GM10266 (cell line): Measurements from ENCODE around the gene PLEKHG2.

ENCODE experiments used
- DNase-seq: peaks from one replicate; pipeline ENCODE4 v3.0.0; 2012; ENCODE audit errors: extremely low spot score
- TF ChIP-seq, protein P1 (sequence below): IDR thresholded peaks from 2 replicates; pipeline ENCODE4 v1.5.1; 2012; ENCODE audit warnings: mild to moderate bottlenecking, low read depth; ENCODE audit not compliant: control insufficient read depth, insufficient read depth; ENCODE audit errors: missing control alignments

The PLEKHG2 gene

DNA sequence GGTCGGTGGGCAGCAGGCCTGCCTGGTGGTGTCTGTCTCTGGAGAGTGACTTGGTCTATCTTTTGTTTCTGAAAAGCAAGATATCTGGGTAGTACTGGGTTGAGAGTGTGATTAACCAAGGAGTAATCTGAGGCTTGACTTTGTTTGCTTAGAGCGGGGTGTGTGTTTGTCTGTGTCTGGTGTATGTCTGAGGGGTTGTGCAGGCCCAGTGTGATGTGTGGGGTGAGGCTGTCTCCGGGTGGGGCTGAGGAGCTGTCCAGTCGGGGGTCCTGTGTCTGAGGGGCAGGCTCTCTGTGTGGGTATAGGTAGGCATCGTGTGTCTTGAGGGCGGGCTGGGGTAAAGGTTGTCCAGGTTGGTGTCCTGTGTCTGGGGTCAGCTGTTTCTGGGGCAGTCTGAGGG, 57.1 kb downstream of the PLEKHG2 start:
- no peak for DNase-seq
- TF ChIP-seq, protein P1, sequence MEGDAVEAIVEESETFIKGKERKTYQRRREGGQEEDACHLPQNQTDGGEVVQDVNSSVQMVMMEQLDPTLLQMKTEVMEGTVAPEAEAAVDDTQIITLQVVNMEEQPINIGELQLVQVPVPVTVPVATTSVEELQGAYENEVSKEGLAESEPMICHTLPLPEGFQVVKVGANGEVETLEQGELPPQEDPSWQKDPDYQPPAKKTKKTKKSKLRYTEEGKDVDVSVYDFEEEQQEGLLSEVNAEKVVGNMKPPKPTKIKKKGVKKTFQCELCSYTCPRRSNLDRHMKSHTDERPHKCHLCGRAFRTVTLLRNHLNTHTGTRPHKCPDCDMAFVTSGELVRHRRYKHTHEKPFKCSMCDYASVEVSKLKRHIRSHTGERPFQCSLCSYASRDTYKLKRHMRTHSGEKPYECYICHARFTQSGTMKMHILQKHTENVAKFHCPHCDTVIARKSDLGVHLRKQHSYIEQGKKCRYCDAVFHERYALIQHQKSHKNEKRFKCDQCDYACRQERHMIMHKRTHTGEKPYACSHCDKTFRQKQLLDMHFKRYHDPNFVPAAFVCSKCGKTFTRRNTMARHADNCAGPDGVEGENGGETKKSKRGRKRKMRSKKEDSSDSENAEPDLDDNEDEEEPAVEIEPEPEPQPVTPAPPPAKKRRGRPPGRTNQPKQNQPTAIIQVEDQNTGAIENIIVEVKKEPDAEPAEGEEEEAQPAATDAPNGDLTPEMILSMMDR, result no peak

DNA sequence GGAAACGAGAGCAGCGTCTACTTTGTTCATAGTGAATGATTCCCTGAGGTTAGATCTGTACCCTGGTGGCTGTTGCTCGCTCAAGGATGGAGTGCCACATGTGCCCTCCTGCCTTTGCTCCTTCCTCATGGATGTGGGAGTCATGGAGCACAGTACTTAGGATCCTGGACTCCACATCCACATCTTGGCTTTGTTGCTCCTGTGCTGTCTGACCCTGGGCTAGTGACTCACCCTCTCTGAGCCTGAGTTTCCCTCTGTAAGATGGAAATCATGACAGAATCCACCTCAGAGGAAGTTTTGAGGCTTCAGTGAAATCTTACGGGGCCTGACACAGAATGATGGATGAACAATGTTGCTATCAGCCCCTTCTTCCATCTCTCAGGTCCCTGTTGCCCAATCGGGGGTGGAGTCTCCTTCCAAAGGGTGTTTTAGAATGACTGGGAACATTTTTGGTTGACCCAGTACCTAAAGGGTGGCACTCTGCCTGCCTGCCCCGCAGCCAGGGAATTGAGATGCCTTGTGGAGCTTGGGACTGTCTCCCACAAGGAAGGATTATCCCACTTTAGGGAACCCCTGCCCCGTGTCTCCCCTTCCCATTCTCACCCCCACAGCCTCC, 58.4 kb downstream of the PLEKHG2 start:
- no peak for DNase-seq
- TF ChIP-seq, protein P1, result no peak

DNA sequence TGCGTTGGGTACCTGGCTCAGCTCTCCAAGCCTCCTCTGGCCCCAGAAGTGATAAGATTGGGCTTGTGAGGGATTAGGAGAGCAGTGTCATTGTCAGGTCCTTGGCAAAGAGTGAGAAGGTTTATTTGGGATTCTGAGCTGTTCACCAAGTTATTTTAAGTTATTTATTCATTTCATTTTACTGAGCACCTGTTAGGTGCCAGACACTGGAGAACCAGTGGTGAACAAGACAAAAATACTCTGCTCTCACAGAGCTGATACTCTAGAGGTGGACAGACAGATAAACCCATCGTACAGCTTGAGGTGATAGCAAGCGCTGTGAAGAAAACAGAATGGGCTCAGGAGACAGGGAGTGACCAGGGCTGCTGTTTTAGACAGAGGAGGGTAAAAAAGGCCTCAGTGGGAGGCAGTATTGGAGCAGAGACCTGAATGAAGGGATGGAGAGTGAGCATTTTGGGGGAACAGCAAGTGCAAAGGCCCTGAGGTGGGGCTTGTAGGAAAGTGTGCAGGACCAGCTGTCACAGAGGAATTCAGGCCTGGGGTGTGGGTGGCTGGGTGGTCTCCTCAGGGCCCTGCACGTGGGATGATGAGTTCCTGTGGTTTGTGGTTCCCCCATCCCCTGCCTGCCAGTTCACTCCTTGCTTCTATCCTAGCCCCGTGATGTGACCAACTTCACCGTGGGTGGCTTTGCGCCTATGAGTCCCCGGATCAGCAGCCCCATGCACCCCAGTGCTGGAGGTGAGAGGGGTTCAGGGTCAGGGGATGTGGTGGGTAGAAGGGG, 59.5 kb downstream of the PLEKHG2 start:
- no peak for DNase-seq
- TF ChIP-seq, protein P1, result no peak

DNA sequence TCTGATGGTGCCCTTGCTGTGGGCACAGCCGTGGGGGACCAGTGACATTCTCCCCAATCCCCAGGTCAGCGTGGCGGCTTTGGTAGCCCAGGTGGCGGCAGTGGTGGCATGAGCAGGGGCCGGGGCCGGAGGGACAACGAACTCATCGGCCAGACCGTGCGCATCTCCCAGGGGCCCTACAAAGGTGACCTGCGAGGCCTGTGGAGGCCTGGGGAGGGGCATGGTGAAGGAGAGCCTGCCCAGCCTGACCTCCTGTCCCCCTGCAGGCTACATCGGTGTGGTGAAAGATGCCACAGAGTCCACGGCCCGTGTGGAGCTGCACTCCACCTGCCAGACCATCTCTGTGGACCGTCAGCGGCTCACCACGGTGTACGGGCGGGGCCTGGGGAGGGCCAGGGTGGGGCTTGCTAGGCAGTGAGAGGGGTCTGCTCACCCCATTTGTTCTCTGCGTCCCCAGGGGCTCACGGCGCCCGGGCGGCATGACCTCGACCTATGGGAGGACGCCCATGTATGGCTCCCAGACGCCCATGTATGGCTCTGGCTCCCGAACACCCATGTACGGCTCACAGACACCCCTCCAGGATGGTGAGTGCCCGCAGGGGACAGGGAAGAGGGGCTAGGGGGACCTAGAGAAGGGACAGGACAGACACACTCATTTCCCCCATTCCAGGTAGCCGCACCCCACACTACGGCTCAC, 60.4 kb downstream of the PLEKHG2 start:
- no peak for DNase-seq
- TF ChIP-seq, protein P1, result no peak

DNA sequence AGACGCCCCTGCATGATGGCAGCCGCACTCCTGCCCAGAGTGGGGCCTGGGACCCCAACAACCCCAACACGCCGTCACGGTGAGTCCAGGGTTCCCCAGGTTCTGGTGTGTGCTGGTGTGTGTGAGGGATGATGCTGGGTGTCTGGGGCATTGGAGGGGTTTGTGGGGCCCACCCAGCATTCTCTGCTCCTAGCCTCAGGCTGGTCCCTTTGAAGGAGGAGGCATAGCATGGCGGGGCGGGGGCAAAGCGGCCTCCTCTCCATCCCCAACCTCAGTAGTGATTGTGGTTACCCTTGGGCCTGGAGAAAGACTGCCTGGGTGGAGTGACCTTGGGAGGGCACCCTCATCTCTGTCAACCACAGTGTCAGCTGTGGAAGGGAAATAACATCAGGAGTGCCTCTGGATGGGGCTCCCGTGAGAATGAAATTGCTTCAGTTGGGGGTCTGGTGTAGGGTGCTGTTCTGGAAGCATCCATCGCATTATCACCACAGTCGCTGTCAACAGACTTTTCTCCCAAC, 61.0 kb downstream of the PLEKHG2 start:
- DNase-seq, result no peak
- TF ChIP-seq, protein P1, result no peak

DNA sequence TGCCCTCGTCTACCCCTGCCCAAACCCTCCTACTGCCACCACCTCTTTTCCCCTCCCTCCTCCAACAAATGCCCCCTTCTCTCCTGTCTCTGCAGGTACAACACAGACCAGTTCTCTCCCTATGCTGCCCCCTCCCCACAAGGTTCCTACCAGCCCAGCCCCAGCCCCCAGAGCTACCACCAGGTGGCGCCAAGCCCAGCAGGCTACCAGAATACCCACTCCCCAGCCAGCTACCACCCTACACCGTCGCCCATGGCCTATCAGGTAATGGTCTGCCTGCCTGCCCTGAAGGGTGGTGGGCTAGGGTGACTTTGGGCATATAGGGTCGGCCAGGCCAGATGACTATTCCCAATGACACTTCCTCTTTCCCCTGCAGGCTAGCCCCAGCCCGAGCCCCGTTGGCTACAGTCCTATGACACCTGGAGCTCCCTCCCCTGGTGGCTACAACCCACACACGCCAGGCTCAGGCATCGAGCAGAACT, 61.7 kb downstream of the PLEKHG2 start:
- TF ChIP-seq, protein P1, result peak; percentile 78
- DNase-seq, result peak; percentile 59
